Stimulated activated CD8-positive, alpha-beta memory T cell treated with anti-CD3 and anti-CD28 coated beads, Interleukin-2, amount 100 ng/mL, for 48 hours (primary cell): ENCODE measurements around the gene TBC1D2.
A peak's percentile ranks its signal among the peaks of the same experiment; 100 is the strongest.

Experiments used
- DNase-seq, 2 donors: peaks; one replicate each; pipeline ENCODE4 v3.0.0-alpha.2; 2020; ENCODE audit warnings: low read depth in 2 of 2

Gene TBC1D2

GRCh38 chr9:98215821-98216220 is 39.6 kb downstream of the TBC1D2 start:
- DNase-seq = no peak

- DNase-seq = no peak
Observed at GRCh38 chr9:98215271-98215670, 40.2 kb downstream of the TBC1D2 start.

GRCh38 chr9:98214811-98215210 is 40.6 kb downstream of the TBC1D2 start:
- no peak for DNase-seq

GRCh38 chr9:98211260-98211659 is 44.2 kb downstream of the TBC1D2 start:
- no peak for DNase-seq

- no peak for DNase-seq
Observed at GRCh38 chr9:98210435-98210834, 45.0 kb downstream of the TBC1D2 start.

GRCh38 chr9:98209530-98209929 is 45.9 kb downstream of the TBC1D2 start:
- DNase-seq = no peak

- DNase-seq = no peak
Observed at GRCh38 chr9:98208635-98209034, 46.8 kb downstream of the TBC1D2 start.

GRCh38 chr9:98207606-98208005 is 47.8 kb downstream of the TBC1D2 start:
- DNase-seq = no peak

- no peak for DNase-seq
Observed at GRCh38 chr9:98206754-98207153, 48.7 kb downstream of the TBC1D2 start.

- DNase-seq = no peak
Observed at GRCh38 chr9:98204692-98205091, 50.8 kb downstream of the TBC1D2 start.

GRCh38 chr9:98203153-98203552 is 52.3 kb downstream of the TBC1D2 start:
- DNase-seq = no peak

- DNase-seq = no peak
Observed at GRCh38 chr9:98202252-98202651, 53.2 kb downstream of the TBC1D2 start.

- no peak for DNase-seq
Observed at GRCh38 chr9:98201749-98202148, 53.7 kb downstream of the TBC1D2 start.

- no peak for DNase-seq
Observed at GRCh38 chr9:98201102-98201501, 54.3 kb downstream of the TBC1D2 start.

- no peak for DNase-seq
Observed at GRCh38 chr9:98199388-98200033, 55.9 kb downstream of the TBC1D2 start.

- no peak for DNase-seq
Observed at GRCh38 chr9:98195671-98196070, 59.8 kb downstream of the TBC1D2 start.

GRCh38 chr9:98193336-98193944 is 62.0 kb downstream of the TBC1D2 start:
- no peak for DNase-seq

- DNase-seq = peak; percentile 69 to 71
Observed at GRCh38 chr9:98192503-98193335, 62.7 kb downstream of the TBC1D2 start, which contains the start of gene CORO2A. TSS of gene CORO2A (minus strand) at chr9:98192637. CDS start at chr9:98157660, 34,977 bp downstream.

- peak in 1 of 2 donors; percentile 13 for DNase-seq
Observed at GRCh38 chr9:98191671-98192502, 63.6 kb downstream of the TBC1D2 start.

GRCh38 chr9:98191181-98191608 is 64.3 kb downstream of the TBC1D2 start:
- DNase-seq = no peak

- no peak for DNase-seq
Observed at GRCh38 chr9:98190757-98191105, 64.7 kb downstream of the TBC1D2 start.

GRCh38 chr9:98189412-98189811 is 66.0 kb downstream of the TBC1D2 start:
- DNase-seq = no peak
